T1000 (cell line): ENCODE results near the gene TEKT2.
A peak's percentile ranks its signal among the peaks of the same experiment; 100 is the strongest.

Experiments used
- DNase-seq: peaks from one replicate; lab custom pipeline; 2025; ENCODE audit warnings: mixed read lengths; lab: John Stamatoyannopoulos, UW

TEKT2 gene

DNA sequence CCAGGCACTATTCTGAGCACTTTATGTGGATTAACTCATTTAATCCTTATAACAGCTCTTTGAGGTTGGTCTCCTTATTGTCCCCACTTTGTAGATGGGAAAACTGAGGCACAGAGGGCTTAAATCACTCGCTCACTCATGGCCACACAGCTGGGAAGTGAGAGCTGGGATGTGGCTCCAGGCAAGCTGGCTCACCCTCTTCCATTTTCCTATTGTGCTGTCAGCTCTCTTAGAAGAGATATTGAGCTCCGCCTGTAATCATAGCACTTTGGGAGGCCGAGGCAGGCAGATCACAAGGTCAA lies 45.0 kb downstream of the TEKT2 start:
- DNase-seq = no peak

DNA sequence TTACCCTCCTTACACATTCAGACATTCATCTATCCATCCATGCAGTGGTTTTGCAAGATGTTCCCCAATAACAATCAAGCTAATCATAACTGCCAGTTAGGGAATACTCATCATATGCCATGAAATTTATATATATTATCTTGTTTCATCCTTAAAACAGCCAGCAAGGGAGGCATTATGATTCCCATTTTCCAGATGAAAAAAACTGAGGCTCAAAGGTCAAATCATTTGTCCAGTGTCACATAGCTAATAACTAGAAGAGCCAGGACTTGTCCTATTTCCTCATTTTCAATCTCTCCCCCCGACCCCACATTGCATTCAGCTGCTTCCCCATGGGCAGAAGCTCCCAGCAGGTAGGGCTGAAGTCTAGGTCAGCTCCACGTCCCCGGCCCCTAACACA lies 48.1 kb downstream of the TEKT2 start:
- no peak for DNase-seq

DNA sequence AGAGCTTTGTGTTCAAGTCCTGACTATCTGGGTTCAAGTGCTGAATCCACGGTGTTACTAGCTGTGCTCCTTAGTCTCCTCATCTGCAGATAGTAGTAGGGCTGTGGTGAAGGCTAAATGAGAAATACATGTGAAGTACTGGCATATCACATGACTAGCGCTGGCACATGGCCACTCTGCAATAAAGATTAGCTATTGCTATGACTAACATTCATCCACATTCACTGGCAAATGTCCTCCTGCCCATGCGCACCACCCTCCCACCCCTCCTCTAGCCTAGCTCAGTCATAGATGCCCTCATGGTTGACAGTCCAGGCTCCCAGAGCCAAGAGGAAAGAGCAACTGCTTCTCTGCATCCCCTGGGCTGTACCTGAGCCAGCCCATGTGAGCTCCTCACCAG lies 49.6 kb downstream of the TEKT2 start:
- DNase-seq = peak; percentile 91

DNA sequence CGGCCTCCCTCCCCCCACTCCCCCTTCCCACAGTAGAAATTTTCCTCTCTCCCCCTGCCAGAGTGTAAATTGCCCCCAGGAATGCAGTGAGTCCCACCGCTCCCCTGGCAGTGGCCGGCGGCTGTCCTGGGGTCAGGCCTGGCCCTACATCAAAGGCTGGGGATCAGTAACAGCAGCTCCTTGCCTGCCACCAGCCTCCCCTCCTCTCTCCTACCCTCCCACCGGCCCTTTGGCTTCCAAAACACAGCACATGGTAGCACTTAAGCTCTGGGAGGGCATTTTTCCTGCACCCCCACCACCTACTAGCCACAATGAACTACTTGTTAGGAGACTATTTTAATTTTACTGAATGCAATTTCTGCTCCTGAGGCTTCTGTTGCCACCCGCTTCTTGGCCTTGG lies 50.1 kb downstream of the TEKT2 start:
- no peak for DNase-seq

DNA sequence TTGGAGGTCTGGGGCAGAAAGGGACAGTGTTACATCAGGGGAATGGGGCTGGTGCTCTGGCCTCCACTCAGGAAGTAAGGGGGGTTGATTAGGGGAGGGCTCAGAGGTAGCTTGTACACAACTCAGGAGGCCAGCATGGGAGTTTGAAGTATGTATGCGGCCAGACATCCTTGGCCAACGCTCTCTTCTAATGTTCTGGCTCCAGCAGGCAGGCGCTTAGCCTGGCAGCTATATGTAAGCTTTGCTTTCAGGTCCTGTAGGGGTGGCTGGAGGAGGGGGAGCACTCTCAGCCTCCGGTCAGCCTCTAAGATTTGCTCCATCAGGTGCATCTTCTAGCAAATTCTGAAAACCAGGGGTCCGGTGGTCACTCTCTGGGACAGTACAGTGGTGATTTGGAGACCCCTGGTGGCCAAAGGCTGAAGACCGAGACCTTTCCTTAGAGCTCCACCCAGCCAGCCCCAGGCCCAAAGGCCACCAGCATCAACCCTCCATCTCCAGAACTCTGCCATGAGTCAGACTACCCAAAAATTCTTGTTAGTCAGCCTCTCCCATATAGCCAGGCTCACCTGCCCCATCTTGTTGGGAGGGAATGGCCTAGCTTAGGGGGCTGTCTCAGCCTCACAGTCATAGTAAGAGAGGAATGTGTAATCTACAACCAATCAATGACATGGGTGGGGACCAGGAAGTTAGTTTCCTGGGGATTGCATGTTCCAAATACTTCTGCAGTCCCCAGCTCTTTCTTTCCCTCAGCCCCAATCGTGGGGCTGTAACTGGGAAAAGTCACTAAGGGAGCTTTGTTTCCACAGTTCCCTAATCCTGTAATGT lies 50.8 kb downstream of the TEKT2 start:
- DNase-seq = peak; percentile 55

DNA sequence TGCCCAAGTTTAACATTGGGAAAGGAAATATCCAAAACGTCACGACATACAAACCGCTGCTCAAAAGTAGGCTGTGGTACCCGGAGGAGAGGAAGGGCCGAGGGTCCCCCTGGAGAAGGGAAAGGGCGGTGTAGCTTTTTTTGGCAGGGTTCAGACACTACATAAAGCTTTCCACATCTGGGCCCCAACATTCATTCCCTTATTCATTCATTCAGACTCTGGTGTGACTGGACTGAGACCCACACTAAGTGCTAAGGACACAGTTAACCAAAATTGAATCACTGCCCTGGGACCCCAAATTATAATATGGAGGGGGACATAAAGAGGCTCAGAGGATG lies 51.4 kb downstream of the TEKT2 start:
- DNase-seq = no peak

DNA sequence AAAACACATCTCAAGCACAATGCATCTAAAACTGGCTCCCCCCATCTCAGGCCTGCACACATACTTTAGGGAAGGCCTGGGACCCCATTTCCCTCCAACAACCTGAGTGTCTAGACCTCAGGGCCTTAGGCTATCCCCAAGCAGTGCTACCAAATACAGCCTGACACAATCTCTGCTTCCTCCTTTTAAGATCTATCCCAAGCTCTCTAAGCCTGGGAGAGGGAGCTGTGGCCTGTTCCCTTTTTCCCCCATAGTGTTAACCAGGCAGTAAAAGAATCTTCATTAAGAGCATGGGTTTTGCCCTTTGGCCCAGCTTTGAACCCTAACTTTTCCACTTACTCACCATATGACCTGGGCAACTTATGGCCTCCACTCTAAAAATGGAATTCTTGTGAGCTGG lies 51.9 kb downstream of the TEKT2 start:
- DNase-seq = no peak

DNA sequence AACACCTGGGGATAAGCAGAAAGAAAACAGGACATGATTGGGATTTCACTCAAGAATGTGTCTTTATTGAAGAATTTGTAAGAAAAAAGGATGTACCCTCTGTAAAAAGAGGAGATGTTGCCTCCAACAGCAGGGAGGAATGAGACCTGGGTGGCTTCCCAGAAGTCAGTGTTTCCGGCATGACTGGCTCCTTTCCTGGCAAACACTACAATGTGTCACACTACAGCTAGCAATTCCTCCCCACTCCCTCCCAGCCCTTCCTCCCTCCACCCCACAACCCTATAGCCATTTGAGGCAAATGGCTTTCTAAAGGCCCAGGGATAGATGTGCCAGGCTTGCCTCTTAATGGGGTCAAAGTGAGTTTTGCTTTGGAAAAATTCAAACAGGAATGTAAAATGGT lies 52.6 kb downstream of the TEKT2 start:
- DNase-seq = no peak

DNA sequence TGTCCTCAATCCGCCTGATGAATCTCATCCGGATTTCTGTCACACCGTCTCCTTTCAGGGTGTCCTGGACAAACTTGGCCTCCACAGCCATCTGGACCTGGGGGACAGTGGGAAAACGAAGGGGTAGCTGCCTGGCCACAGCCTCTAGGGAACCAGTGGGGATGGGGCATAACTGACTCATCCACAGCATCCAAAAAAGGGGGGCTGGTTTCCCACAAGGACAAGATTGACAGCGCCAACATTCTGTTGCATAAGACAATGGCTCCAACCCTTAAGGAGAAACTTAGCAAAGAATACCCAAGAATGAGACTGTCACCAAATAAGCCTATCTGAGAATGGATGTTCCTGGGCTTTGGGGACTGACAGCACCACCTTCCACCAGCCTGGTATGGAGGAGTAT lies 53.3 kb downstream of the TEKT2 start:
- no peak for DNase-seq

DNA sequence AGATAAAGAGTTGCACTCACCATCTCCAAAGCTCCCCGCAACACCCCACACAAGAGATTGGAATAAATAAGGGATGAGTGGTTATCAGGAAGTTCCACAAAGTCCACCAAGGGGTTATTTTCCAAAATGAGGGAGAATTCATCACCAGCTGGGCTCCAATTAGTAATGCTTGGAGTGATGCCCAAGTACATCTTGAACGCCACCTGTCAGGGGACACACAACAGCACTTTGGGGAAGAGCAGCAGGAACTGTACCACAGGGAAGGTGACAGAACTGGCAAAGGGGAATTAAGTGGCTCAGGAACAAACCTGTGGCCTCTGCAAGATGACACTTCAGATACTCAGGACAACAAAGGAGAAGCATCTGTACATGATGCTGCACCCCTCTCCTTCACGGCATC lies 53.9 kb downstream of the TEKT2 start:
- no peak for DNase-seq
